Measurements from ENCODE around the gene REPS2.

- TF ChIP-seq CTCF (IDR thresholded peaks at IDR 0.05) (no peak), POLR2AphosphoS5 (IDR thresholded peaks at IDR 0.05) (no peak)
Observed at GRCh38 chrX:17187136-17187756, 240.8 kb downstream of the REPS2 start.

All from upper lobe of left lung (tissue), 4 donors.